Measurements from ENCODE around the gene LCN15.
"Not testable (repeated sequence)": the region's sequence is repeated elsewhere in the genome, so short reads cannot be mapped to it uniquely, and the experiment has no call there.

The LCN15 gene, protein sequence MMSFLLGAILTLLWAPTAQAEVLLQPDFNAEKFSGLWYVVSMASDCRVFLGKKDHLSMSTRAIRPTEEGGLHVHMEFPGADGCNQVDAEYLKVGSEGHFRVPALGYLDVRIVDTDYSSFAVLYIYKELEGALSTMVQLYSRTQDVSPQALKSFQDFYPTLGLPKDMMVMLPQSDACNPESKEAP

DNA sequence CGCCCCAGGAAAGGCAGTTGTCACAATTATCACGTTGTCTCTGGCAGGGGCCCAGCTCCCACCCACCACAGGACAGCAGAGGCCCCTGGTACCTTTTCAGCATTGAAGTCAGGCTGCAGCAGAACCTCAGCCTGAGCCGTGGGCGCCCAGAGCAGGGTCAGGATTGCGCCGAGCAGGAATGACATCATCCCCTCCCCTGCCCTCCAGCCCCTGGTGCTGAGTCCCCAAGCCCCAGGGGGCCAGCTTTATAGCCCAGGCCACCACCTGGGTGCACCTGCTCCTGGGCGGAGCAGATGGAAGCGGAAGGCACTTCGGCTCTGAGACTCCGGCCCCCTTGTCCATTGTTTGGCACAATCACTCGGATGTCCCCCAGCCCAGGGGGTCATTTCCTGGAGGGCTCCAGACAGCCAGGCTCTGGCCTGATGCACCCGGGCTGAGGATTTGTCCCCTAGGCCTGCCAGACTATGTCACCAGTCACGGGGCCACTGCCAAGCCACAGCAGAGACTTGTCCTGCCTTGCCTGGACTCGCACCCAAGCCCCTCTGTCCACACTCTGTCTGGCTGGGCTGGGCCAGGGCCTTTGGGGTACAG lies at the start of gene LCN15:
Gene LCN15 (minus strand): TSS at position 218 of the 591 bp plus-strand sequence. CDS start 30 bp downstream, at position 188.
- DNase-seq: no peak

DNA sequence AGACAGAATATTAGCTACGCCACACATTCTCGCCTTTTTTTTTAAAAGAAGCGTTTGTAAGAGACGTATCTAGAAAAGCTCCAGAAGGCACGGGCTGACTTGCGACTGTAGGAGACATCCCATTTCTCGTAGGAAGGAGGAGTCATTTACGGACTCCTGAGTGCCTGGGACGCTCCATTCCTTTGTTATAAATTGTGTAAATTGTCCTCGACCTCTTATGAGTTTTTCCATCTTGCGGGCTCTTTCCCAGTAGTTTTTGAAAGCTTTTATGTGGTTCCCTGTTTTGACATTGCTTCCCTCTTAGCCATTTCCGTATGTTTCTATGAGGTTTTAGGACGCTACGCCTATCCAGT lies 44.5 kb upstream of the LCN15 start:
- DNase-seq: no peak

DNA sequence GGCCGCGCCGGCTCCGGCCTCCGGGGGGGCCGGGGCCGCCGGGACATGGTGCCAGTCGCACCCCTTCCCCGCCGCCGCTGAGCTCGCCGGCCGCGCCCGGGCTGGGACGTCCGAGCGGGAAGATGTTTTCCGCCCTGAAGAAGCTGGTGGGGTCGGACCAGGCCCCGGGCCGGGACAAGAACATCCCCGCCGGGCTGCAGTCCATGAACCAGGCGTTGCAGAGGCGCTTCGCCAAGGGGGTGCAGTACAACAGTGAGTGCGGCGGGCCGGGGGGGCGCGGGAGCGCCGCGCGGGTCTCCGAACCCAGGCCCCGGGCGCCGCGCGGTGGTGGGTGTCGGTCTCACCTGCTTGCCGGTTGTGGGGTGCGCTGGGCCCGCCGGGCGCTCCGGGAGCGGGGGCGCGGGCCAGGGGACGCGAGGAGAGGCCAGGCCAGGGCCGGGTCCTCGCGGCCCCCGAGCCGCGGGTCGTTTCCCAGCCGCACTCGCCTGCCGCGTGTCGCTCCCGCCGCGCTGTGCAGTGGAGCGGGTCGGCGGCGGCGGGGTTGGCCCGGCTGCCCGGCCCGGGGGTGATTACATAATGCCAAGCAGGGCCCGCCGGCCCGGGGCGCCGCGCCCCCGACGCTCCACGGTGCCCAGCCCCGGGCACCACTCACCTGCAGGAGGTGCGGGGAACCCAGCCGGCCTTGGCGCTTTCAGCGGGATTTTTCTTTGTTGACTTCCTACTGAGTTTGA lies 43.9 kb upstream of the LCN15 start:
- peak; percentile 48 to 50 for DNase-seq

DNA sequence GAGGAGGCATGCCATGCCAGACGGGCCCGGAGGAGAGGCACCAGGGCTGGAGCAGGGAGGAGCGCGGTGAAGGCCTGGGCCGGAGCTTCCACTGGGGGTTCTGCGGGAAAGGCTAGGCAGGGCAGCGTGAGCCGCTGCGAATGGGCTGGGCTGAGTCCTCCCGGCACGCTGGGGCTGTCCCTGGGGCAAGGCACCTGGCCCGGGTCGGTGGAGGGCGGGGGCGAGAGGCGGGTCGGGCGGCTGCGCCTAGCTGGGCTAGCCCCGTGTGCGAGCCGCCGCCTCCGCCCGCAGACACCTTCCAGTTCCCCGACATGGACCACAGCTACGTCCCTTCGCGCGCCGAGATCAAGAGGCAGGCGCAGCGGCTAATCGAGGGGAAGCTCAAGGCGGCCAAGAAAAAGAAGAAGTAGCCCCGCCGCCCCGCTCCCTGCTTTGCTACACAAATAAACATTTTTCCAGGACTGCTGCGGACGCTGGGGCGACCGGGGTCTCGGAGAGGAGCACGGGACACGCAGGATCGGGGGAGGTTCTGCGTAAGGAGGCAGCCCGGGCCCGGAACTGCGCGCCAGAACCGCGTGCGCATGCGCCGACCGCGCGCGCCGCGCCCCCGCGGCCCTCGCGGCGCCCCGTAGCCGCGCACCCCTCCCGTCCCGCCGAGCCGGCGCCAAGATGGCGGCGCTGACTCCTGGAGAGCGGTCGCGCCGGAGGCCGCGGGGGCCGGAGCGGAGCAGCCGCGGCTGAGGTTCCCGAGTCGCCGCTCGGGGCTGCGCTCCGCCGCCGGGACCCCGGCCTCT lies 43.2 kb upstream of the LCN15 start, which contains the start of gene RABL6:
Gene RABL6 (plus strand): TSS at position 668 of the 794 bp plus-strand sequence. CDS start 249 bp downstream, outside the sequence.
- DNase-seq: peak; percentile 68 to 72

DNA sequence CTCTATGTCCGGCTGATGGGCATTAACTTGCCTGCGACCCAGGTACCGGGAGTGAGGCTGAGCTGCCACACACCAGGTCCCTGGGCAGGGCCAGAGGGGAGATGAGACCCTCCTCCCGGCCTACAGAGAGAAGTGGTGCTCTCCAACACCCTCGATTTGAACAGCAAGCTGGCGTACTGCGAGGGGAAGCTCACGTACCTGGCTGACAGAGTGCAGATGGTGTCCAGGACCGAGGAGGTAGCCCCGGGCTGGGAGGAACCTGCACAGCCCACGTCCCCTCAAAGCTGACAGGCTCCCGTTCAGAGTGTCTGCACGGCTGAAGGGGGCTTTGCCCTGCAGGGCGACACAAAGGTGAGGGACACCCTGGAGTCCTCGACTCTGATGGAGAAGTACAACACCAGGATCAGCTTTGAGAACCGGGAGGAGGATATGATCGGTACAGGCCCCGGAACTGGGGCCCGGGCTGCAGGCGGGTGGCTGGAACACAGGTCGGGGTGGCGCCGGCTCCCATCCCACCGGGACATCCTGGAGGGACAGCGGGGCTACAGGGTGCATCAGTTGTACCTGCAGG lies 42.4 kb upstream of the LCN15 start:
- DNase-seq: no peak

DNA sequence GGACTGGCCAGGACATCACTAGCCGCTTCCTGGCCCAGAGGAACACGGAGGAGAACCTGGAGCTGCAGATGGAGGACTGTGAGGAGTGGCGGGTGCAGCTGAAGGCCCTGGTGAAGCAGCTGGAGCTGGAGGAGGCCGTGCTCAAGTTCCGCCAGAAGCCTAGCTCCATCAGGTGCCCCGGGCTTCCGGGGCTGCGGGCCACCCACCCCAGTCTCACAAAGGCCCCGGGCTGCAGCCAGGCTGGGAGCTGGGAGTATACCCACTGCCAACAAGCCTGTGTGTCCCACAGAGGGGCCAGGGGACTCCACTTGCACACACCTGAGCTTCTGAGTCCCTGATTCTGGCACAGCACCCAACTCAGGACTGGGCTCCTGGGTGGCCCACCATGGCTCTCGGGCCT lies 41.7 kb upstream of the LCN15 start:
- no peak for DNase-seq

DNA sequence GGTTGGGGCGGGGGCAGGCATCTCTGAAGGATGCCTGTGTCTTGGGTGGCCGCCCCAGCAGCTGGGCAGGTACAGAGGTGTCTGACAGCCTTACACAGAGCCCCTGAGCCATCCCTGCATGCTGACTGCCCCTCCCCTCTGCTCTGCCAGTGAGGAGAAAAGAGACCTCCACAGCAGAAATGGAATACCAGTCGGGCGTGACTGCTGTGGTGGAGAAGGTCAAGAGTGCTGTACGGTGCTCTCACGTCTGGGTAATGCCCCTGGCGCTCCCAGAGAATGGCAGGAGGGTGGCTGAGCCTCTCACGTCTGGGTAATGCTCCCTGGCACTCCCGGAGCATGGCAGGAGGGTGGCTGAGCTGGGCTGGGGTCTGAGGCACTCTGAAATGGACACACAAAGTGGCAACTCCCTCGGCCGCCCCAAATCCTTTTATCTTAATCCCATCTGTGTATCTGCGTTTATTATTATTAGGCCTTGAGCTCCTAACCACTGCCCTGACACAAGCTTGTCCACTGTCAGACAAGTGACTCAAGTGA lies 41.0 kb upstream of the LCN15 start:
- no peak for DNase-seq

DNA sequence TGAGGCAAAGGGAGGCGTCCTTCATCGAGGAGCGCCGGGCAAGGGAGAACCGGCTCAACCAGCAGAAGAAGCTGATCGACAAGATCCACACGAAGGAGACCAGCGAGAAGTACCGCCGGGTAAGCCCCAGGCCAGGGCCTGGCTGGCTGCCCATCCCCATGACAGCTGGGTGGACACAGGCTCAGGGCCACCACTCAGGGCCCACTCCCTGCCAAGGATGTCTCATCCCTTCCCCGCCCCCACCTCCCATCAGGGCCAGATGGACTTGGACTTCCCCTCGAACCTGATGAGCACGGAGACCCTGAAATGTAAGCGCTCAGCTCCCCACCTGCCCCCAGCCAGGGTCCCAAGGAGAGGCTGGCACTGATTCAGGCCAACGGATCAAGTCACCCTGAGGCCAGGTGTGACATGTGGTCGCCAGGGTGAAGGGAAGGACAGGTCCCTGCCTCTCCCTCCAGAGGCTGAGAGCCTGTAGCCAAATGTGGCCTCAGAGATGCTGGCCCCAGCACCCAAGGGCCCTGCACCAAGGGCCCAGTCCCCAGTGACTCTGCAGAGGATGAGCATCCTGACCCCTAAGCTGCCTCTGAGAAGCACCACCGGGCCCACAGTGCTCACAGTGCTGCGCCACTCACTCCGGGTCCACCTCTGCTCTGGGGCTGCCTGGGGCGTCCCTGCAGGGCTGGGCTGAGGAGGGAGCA lies 40.3 kb upstream of the LCN15 start:
- no peak for DNase-seq

DNA sequence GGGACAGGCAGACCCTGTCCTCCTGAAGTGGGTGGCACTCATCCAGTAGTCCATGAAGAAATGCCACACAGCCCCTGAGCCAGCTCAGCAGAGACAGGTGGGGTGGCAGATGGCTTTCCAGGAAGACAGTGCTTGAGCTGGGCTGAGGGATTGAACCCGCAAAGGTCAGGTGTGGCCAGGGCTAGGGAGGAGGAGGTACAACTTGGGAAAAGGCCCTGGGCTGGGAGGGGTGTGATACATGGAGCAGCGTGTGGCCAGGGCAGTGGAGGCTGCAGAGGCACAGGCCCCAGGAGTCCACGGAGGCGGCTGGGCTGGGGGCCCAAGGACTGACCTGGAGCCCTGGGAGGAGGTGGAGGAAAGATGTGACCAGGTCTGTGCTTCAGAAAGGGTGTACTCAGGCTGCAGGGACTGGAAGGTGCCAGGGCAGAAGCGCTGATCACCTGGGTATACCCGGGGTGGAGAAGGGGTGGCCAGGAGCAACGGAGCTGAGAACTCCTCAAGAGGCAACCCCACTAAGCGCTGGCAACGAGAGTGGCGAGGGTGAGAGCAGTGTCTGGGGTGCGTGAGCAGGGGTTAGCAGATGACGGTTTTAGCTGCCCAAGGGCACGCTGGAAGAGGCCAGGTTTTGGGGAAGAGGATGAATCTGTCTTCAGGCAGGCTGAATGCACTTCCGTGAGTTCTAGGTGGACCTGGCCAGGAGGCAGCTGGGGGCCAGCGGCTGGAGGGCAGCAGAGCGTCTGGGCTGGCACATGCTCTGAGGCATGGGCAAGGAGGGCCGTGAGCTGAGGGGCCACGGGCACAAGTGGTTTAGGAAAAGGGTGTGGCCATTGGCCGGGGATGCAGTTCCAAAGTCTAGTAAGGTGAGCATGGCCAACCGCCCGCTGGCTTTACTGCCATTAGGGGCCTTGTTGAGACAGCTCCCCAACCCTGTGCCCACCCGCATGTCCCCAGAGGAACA lies 39.5 kb upstream of the LCN15 start:
- no peak for DNase-seq

DNA sequence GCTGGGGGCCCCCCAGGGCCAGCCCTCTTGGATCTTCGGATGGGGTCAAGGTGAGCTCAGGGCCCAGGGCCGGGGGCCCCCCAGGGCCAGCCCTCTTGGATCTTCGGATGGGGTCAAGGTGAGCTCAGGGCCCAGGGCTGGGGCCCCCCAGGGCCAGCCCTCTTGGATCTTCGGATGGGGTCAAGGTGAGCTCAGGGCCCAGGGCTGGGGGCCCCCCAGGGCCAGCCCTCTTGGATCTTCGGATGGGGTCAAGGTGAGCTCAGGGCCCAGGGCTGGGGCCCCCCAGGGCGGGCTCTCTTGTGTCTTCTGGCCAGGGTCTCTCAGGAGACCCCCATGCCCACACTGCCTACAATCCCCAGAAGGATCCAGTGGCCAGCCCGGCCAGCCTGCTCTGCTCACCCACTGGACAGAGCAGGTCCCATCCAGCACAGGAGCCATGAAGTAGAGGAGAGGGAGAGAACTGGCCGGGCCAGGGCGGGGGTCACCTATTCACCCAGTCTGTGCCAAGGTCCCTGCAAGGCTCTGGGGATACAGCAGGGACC lies 38.8 kb upstream of the LCN15 start:
- DNase-seq: not testable (repeated sequence)

DNA sequence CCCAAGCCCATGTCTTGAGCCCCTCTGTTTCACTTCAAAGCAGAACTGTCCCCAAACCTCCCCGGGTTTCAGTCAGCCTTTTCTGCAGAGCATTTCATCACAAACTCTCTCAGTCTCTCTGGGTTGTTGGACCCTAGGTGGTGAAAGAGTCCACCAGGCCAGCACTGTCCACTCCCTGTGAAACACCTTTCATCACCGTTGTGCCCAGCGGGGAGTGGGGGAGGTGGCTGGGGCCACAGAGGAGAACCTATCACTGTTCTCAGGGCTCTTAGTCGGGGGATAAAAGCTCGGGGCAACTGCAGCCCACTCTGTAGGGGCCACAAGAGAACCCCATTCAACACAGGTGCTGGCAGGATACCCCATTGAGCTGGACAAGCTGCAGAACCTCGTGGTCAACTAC lies 38.0 kb upstream of the LCN15 start:
- DNase-seq: no peak

DNA sequence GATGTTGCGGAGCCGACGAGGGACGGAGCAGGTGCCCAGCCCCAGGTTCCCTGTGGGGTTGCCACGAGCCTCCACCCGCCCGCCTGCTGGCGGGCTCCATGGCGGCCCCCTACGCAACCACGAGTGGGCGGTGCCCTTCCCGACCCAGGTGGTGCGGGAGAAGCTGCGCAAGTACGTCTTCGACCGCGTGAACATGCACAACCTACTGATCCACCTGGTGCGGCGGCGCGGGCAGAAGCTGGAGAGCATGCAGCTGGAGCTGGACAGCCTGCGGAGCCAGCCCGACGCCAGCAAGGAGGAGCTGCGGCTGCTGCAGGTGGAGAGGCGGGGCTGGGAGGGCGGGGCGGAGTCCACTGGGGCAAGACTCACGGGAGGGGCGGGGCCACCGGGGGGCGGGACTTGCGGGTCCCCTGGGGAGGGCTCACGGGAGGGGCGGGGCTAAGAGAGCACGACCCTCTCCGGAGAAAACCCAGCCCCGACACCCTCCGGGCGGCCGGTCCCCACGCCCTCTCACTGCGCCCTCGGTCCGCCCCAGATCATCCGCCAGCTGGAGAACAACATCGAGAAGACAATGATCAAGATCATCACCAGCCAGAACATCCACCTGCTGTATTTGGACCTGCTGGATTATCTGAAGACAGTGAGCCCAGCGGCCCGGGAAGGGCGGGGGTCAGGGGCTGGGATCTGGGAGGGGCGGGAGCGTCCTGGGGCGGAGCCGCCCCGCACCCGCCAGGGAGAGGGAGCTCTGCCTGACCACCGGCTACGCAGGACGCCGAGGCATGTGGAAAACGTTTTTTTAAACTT lies 35.7 kb upstream of the LCN15 start:
- peak; percentile 87 for DNase-seq

DNA sequence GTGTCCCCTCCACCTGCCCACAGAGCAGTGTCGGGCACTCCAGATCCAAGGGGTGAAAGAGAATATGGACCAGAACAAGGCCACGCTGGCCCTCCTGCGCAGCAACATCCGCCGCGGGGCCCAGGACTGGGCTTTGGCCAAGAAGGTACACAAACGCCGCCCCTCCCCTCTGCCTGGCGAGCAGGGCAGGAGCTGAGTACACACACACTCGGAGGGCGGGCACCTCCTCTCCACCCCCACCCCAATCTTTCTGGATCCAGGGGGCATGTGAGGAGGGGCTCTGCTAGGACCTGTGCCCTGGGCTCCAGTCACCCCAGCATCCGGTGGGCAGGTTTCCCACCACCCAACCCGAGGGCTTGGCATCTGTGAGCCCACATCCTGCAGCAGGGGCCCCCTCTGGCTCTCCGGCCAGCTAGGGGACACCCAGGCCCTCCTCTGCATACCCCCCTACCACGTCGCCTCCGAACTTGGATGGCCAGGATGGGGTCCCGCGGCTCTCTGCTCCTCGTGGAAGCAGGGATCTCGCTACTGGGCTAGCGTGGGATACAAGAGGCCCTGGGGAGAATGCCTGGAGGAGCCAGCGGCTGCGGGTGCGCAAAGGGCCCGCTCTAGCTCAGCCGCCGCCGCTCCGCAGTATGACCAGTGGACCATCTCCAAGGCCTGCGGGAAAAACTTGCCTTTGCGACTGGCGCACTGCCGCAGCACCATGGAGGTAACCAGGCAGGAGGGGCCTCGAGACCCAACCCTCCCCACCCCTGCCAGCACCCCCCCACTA lies 34.9 kb upstream of the LCN15 start:
- DNase-seq: no peak

DNA sequence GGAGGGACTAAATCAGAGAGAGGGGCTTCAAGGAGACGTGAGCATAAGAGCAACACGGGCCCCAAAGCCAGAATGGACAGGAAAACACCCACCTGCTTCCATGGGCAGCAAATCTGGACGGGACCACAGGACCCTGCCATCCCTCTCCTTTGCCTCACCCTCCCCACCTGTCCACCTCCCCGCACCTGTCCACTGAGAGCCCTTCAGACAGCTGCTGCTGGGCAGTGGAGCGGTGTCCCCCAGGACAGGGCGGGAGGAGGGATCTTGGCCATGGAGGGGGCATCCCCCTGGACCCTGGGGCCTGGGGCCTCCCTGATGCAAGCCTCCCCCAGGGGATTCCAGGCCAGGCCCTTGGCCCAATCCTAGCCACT lies 34.4 kb upstream of the LCN15 start:
- no peak for DNase-seq

DNA sequence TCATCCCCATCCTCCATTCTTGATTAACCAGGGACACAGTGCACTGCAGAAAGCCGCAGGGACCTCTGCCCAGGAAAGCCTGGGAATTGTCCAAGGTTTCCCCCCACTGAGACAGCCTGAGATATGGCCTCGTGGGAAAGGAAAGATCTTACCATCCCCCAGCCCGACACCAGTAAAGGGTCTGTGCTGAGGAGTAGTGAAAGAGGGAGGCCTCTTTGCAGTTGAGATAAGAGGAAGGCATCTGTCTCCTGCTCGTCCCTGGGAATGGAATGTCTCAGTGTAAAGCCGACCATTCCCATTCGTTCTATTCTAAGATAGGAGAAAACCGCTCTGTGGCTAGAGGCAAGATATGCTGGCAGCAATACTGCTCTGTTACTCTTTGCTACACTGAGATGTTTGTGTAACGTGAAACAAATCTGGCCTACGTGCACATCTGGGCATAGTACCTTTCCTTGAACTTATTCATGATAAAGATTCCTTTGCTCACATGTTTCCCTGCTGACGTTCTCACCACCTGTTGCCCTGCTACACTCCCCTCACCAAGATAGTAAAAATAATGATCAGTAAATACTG lies 32.5 kb upstream of the LCN15 start:
- DNase-seq: not testable (repeated sequence)

DNA sequence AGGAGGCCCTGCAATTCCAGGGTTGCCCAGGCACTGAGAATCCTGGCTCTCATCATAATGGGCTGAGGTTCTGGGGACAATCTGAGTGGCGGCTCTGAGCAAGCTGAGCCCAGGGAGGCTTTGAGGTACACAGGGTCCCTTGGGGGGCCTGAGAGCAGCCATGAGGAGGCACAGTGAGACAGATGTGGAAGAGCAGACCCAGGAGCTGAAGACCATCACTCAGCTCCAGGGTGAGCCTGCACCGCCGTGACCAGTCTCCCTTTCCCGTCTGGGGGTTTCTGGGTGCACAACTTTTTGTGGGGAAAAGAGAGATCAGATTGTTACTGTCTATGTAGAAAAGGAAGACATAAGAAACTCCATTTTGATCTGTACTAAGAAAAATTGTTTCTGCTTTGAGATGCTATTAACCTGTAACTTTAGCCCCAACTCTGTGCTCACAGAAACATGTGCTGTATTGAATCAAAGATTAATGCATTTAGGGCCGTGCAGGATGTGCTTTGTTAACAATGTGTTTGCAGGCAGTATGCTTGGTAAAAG lies 32.0 kb upstream of the LCN15 start, which contains the start of gene CCDC183:
Gene CCDC183 (plus strand): TSS at position 101 of the 537 bp plus-strand sequence. CDS start 60 bp downstream, at position 161.
- no peak for DNase-seq

DNA sequence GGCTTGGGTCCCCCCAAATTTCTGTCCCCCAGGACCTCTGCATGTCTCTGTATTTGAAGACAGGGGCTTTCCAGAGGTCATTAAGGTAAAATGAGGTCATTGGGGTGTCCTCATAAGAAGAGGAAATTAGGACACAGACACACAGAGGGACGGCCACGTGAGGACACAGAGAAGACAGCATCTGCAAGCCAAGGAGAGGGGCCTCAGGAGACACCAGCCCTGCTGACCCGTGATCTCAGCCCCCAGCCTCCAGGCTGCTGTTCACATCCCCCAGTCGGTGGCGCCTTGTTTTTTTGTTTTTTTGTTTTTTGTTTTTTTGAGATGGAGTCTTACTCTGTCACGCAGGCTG lies 30.7 kb upstream of the LCN15 start:
- no peak for DNase-seq

DNA sequence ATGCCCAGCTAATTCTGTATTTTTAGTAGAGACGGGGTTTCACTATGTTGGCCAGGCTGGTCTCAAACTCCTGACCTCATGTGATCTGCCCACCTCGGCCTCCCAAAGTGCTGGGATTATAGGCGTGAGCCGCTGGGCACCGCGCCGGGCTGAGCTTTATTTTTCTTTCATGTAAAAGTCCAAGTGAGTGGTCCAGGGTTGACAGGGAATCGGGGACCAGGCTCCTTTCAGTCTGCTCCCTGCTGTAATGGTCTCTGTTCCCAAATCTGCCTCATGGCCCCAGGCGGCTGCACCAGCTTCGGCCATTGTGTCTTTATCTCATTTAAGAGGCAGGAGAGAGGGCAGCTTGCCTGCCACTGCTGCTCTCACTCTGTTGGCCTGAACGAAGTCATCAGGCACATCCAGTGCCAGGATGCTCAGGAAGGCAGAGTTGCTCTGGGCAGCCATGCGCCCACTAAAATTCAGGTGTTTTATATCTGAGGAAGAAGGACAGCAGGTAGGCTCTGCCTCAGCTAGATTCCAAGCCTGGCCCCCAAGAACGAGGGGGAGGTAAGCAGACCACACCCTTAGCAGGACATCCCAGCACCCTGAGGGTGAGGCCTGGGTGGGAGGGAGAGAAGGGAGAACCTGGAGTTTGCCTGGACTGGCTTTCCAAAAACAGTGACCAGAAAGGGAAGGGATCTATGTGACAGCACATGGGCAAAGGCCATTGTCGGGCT lies 30.1 kb upstream of the LCN15 start:
- DNase-seq: no peak
